Muscle layer of duodenum (tissue), 2 donors: Measurements from ENCODE around the gene NOVA1.
"Not testable (repeated sequence)": the region's sequence is repeated elsewhere in the genome, so short reads cannot be mapped to it uniquely, and the experiment has no call there.

Experiments
- H3K27ac ChIP-seq: one replicate; pipeline ENCODE4 v1.7.0; 2013; ENCODE audit warnings: mild to moderate bottlenecking, low read length
- H3K27me3 ChIP-seq: one replicate; pipeline ENCODE4 v1.7.0; 2013; ENCODE audit warnings: low read depth, mild to moderate bottlenecking, control low read depth, low read length
- H3K36me3 ChIP-seq, 2 donors: one replicate each; pipeline ENCODE4 v1.7.0; 2013; ENCODE audit warnings: low read length in 2 of 2, control low read depth in 1 of 2, mild to moderate bottlenecking in 1 of 2; ENCODE audit not compliant: insufficient read depth in 2 of 2, control insufficient read depth in 1 of 2
- H3K4me1 ChIP-seq, 2 donors: one replicate each; pipeline ENCODE4 v1.7.0; 2013; ENCODE audit warnings: low read length in 2 of 2, mild to moderate bottlenecking in 2 of 2, control low read depth in 1 of 2, moderate library complexity in 1 of 2; ENCODE audit not compliant: insufficient read depth in 2 of 2, control insufficient read depth in 1 of 2
- H3K4me3 ChIP-seq, 2 donors: one replicate each; pipeline ENCODE4 v1.7.0; 2013; ENCODE audit warnings: low read length in 2 of 2, low read depth in 1 of 2, mild to moderate bottlenecking in 1 of 2
- H3K9me3 ChIP-seq, 2 donors: one replicate each; pipeline ENCODE4 v1.7.0; 2013; ENCODE audit warnings: low read length in 2 of 2, control low read depth in 1 of 2, mild to moderate bottlenecking in 1 of 2; ENCODE audit not compliant: control insufficient read depth in 1 of 2
- donor health status: healthy.

The NOVA1 gene

GRCh38 chr14:26597589-26598080 is at the start of gene NOVA1:
Gene NOVA1 (minus strand): TSS chr14:26598033. CDS start chr14:26597436, 597 bp downstream.
- peak within 1 kb of the TSS; percentile 66 to 85 for H3K4me3 ChIP-seq
- H3K27ac ChIP-seq, result peak within 1 kb of the TSS; percentile 45
- H3K4me1 ChIP-seq, result peaks cover 0 to 8% of the 10 kb centered on the region in 2 donors
- H3K36me3 ChIP-seq, result no peaks in the 10 kb centered on the region
- no peaks in the 10 kb centered on the region for H3K9me3 ChIP-seq
- no peaks in the 10 kb centered on the region for H3K27me3 ChIP-seq

GRCh38 chr14:26645057-26645456 is 47.2 kb upstream of the NOVA1 start:
- not testable (repeated sequence) for H3K4me3 ChIP-seq, H3K27ac ChIP-seq, H3K9me3 ChIP-seq, H3K4me1 ChIP-seq, H3K27me3 ChIP-seq, H3K36me3 ChIP-seq

DNA sequence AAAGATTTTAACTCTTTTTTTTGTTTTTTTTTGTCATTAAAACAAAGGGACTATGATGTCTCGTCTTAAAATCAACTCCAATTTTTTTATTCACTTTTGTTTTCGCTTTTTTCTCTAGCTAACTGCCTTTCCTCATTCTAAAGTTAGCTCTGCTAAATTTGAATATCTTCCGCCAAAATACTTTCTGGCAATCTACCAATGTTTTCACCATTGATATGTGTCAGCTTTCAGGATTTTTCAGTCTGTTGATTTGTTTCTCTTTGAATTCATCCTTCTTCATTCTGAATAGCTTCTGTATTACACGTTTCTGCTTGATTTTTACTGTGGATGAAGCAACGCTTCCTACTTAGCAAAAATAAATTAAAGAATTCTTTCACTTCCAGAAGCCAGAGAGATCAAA is 38.7 kb upstream of the NOVA1 start:
- peak overlapping the region; percentile 17 to 44 for H3K4me3 ChIP-seq
- H3K27ac ChIP-seq, result no peak overlapping the region
- peaks cover 5 to 12% of the 10 kb centered on the region in 2 donors for H3K4me1 ChIP-seq
- no peaks in the 10 kb centered on the region for H3K36me3 ChIP-seq
- H3K9me3 ChIP-seq, result no peaks in the 10 kb centered on the region
- H3K27me3 ChIP-seq, result no peaks in the 10 kb centered on the region

- peaks cover 5 to 12% of the 10 kb centered on the region in 2 donors for H3K4me1 ChIP-seq
- H3K9me3 ChIP-seq, H3K36me3 ChIP-seq, H3K27me3 ChIP-seq, H3K4me3 ChIP-seq, H3K27ac ChIP-seq: not testable (repeated sequence)
Observed at GRCh38 chr14:26634946-26635345, 37.1 kb upstream of the NOVA1 start.

GRCh38 chr14:26626256-26626655 is 28.4 kb upstream of the NOVA1 start:
- Histone ChIP-seq H3K36me3 (no peaks in the 10 kb centered on the region), H3K9me3 (no peaks in the 10 kb centered on the region), H3K27ac (no peak overlapping the region), H3K4me3 (no peak overlapping the region), H3K27me3 (no peaks in the 10 kb centered on the region), H3K4me1 (no peaks in the 10 kb centered on the region)

DNA sequence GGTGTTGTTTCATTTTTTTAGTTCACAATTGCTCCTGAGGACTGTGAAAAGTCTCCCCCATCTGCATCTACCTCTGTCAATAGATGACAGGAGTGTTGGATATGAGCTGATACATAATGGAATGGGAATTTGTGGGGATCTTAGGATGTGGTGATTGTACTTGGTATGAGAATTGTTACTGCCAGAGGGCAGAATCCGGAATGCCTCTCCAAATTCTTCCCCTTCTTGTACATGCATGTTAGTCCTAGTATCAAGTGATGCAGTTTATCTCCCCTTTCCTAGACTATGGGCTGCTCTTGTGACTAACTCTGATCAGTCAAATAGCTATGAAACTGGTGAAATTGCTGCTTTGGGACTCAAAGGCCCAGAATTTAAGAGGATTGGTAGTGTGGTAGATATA is 24.8 kb upstream of the NOVA1 start:
- no peaks in the 10 kb centered on the region for H3K9me3 ChIP-seq
- no peaks in the 10 kb centered on the region for H3K36me3 ChIP-seq
- no peaks in the 10 kb centered on the region for H3K27me3 ChIP-seq
- H3K27ac ChIP-seq, result no peak overlapping the region
- no peak overlapping the region for H3K4me3 ChIP-seq
- H3K4me1 ChIP-seq, result no peaks in the 10 kb centered on the region

- no peaks in the 10 kb centered on the region for H3K9me3 ChIP-seq
- no peaks in the 10 kb centered on the region for H3K27me3 ChIP-seq
- no peak overlapping the region for H3K27ac ChIP-seq
- H3K4me3 ChIP-seq, result no peak overlapping the region
- H3K36me3 ChIP-seq, result no peaks in the 10 kb centered on the region
- no peaks in the 10 kb centered on the region for H3K4me1 ChIP-seq
Observed at GRCh38 chr14:26621807-26622560, 24.2 kb upstream of the NOVA1 start.

DNA sequence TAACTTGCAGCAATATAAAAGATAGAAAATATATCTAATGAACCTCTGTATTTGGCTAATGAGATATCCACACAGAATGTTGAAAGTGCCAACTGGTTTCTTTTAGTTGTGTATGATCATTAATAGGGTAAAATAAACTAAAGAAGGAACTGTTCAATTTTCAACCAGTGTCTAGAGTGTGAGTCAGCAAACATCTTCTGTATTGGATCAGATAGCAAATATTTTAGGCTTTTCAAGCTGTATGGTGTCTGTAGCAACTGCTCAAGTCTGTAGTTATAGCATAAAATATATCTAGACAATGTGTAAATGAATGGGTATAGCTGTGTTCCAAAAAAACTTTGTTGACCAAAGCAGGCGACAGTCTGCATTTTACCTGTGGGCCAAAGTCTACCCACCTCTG is 23.5 kb upstream of the NOVA1 start:
- H3K27me3 ChIP-seq, result no peaks in the 10 kb centered on the region
- no peaks in the 10 kb centered on the region for H3K36me3 ChIP-seq
- no peak overlapping the region for H3K27ac ChIP-seq
- no peak overlapping the region for H3K4me3 ChIP-seq
- H3K4me1 ChIP-seq, result no peaks in the 10 kb centered on the region
- no peaks in the 10 kb centered on the region for H3K9me3 ChIP-seq

DNA sequence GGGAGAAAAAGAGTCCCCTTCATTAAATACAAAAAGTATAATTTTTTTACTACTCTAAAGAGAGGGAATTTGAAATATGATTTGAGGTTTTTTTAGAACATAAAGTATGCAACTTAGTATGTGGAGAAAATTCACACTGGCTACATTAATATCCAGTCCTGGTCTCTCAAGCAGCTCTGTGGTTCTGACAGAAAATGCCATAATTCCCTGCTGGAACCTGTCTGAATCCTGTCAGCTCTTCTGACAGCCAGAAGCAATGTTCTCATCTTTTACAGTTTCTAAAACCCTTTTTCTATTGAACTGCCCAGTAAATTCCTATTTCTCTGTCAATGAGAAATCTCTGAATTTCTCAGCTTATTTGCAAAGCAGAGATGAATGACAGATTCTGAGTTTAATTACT is 13.4 kb upstream of the NOVA1 start:
- H3K27me3 ChIP-seq, result no peaks in the 10 kb centered on the region
- H3K36me3 ChIP-seq, result no peaks in the 10 kb centered on the region
- no peaks in the 10 kb centered on the region for H3K4me1 ChIP-seq
- H3K27ac ChIP-seq, result no peak overlapping the region
- no peak overlapping the region for H3K4me3 ChIP-seq
- peaks cover 4 to 6% of the 10 kb centered on the region in 2 donors for H3K9me3 ChIP-seq

GRCh38 chr14:26606729-26607312 is 9.0 kb upstream of the NOVA1 start:
- no peaks in the 10 kb centered on the region for H3K9me3 ChIP-seq
- no peaks in the 10 kb centered on the region for H3K27me3 ChIP-seq
- no peak overlapping the region for H3K27ac ChIP-seq
- H3K36me3 ChIP-seq, result no peaks in the 10 kb centered on the region
- H3K4me3 ChIP-seq, result no peak overlapping the region
- no peaks in the 10 kb centered on the region for H3K4me1 ChIP-seq

DNA sequence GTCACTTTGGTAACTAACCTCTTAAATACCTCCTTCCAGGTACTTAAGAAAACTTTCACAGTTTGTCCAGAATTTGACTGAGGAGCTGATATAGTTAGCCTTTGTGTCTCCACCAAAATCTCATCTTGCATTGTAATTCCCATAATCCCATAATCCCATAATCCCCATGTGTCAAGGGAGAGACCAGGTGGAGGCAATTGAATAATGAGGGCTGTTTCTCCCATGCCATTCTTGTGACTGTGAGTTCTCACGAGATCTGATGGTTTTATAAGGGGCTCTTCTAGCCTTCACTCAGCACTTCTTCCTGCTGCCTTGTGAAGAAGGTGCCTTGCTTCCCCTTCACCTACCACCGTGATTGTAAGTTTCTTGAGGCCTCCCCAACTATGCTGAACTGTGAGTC is 7.8 kb upstream of the NOVA1 start:
- H3K9me3 ChIP-seq, result no peaks in the 10 kb centered on the region
- H3K27me3 ChIP-seq, result no peaks in the 10 kb centered on the region
- no peaks in the 10 kb centered on the region for H3K4me1 ChIP-seq
- H3K27ac ChIP-seq, result no peak overlapping the region
- no peak overlapping the region for H3K4me3 ChIP-seq
- H3K36me3 ChIP-seq, result no peaks in the 10 kb centered on the region

DNA sequence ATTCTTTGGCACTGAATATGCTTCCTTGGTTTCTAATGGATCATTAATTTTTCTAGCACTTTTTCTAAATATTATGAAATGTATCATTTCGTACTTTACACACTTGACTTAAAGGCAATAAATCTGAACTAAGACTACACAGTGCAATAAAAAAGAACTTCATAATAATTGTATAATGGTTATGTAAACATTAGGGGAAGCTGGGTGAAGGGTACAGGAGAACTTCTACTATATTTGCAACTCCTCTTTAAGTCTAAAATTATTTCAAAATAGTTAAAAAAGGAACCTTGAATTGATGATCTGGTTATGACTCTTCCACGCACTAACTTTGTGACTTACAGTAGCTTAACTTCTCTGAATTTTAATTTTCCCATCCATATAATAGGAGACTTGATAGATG is 5.1 kb upstream of the NOVA1 start:
- no peaks in the 10 kb centered on the region for H3K9me3 ChIP-seq
- H3K4me3 ChIP-seq, result no peak overlapping the region
- no peaks in the 10 kb centered on the region for H3K36me3 ChIP-seq
- no peaks in the 10 kb centered on the region for H3K4me1 ChIP-seq
- H3K27me3 ChIP-seq, result no peaks in the 10 kb centered on the region
- no peak overlapping the region for H3K27ac ChIP-seq
